IMR-90 (cell line): ENCODE data around the gene MED13. TPM values are rescaled to one million over a fixed set of nuclear protein-coding genes. Genes with fewer than 3 reads are reported as not detected.

ENCODE experiments used
- ATAC-seq: fragments of 200-7000 bp; cut with Tn5 transposase; 2 replicates; pipeline ENCODE4 v1.9.1; 2020; ENCODE audit warnings: low read depth, mild to moderate bottlenecking, moderate library complexity
- BruUV-seq: library from RNA; stranded (reverse); fragments of 400-500 nt; replicated peaks from 2 replicates; lab custom pipeline; 2021; lab: Mats Ljungman, UMichigan
- CTCF ChIA-PET: fragments of 300-600 bp; formaldehyde crosslinking; extraction: SDS; loops from one replicate; lab custom pipeline; 2021; ENCODE audit warnings: antibody characterized with exemption; lab: Yijun Ruan, JAX
- POLR2A ChIA-PET: fragments of 300-600 bp; sonication (Branson Sonifier 250); formaldehyde crosslinking; loops from one replicate; lab custom pipeline; 2022; ENCODE audit warnings: antibody characterized with exemption; ENCODE audit not compliant: unreplicated experiment; lab: Charles Lee
- DNase-seq: peaks from one replicate; pipeline ENCODE4 v3.0.0; 2013
- H2AFZ ChIP-seq: replicated peaks from 2 replicates; pipeline ENCODE3; 2013; ENCODE audit warnings: low read length, mild to moderate bottlenecking; ENCODE audit not compliant: poor library complexity
- H2AK5ac ChIP-seq: 2 replicates; pipeline ENCODE4 v1.6.1; 2013; ENCODE audit warnings: low read depth, low read length, inconsistent platforms
- H2AK9ac ChIP-seq: replicated peaks from 2 replicates; pipeline ENCODE3; 2013; ENCODE audit warnings: mild to moderate bottlenecking, low read depth, low read length, moderate library complexity; ENCODE audit not compliant: poor library complexity
- H2BK120ac ChIP-seq: 2 replicates; pipeline ENCODE4 v1.6.1; 2013; ENCODE audit warnings: low read depth, low read length, inconsistent platforms
- H2BK15ac ChIP-seq: 3 replicates; pipeline ENCODE4 v1.6.1; 2013; ENCODE audit warnings: low read depth, low read length, inconsistent platforms
- H2BK20ac ChIP-seq: 2 replicates; pipeline ENCODE4 v1.6.1; 2013; ENCODE audit warnings: low read depth, mild to moderate bottlenecking, inconsistent platforms, low read length, moderate library complexity
- H2BK5ac ChIP-seq: 2 replicates; pipeline ENCODE4 v1.6.1; 2013; ENCODE audit warnings: mild to moderate bottlenecking, low read depth, low read length, inconsistent platforms; ENCODE audit not compliant: poor library complexity, severe bottlenecking
- H3K14ac ChIP-seq: replicated peaks from 2 replicates; pipeline ENCODE4 v1.6.1; 2013; ENCODE audit warnings: low read depth, low read length, inconsistent platforms
- H3K18ac ChIP-seq: 2 replicates; pipeline ENCODE4 v1.6.1; 2013; ENCODE audit warnings: low read depth, low read length, control low read depth
- H3K23ac ChIP-seq: 2 replicates; pipeline ENCODE4 v1.6.1; 2013; ENCODE audit warnings: low read depth, low read length, inconsistent platforms
- H3K27ac ChIP-seq: 2 replicates; pipeline ENCODE4 v1.5.1; 2013; ENCODE audit warnings: mild to moderate bottlenecking, control low read depth, low read length; ENCODE audit not compliant: insufficient read depth
- H3K27me3 ChIP-seq: 2 replicates; pipeline ENCODE4 v1.6.1; 2013; ENCODE audit warnings: low read length; ENCODE audit not compliant: control insufficient read depth, insufficient read depth
- H3K36me3 ChIP-seq: 2 replicates; pipeline ENCODE4 v1.6.1; 2013; ENCODE audit warnings: low read length, mixed read lengths; ENCODE audit not compliant: control insufficient read depth, insufficient read depth
- H3K4ac ChIP-seq: 2 replicates; pipeline ENCODE4 v1.6.1; 2013; ENCODE audit warnings: low read depth, low read length, inconsistent platforms
- H3K4me1 ChIP-seq: 2 replicates; pipeline ENCODE4 v1.6.1; 2013; ENCODE audit warnings: low read length, mixed read lengths; ENCODE audit not compliant: control insufficient read depth, insufficient read depth
- H3K4me2 ChIP-seq: 2 replicates; pipeline ENCODE4 v1.6.1; 2013; ENCODE audit warnings: low read depth, mild to moderate bottlenecking, control low read depth, low read length, moderate library complexity
- H3K4me3 ChIP-seq: 2 replicates; pipeline ENCODE4 v1.5.1; 2013; ENCODE audit warnings: low read depth, mild to moderate bottlenecking, control low read depth, low read length, moderate library complexity; ENCODE audit not compliant: insufficient read depth
- H3K56ac ChIP-seq: 2 replicates; pipeline ENCODE4 v1.6.1; 2013; ENCODE audit warnings: low read length, inconsistent platforms; ENCODE audit not compliant: insufficient read depth; ENCODE audit errors: extremely low read depth
- H3K79me1 ChIP-seq, 2 experiments: 2 replicates each; pipeline ENCODE4 v1.6.1; 2013; ENCODE audit warnings: low read length in 2 of 2, inconsistent platforms in 1 of 2, low read depth in 1 of 2
- H3K9ac ChIP-seq: 2 replicates; pipeline ENCODE4 v1.6.1; 2013; ENCODE audit warnings: low read depth, low read length, control low read depth
- H3K9me1 ChIP-seq: 2 replicates; pipeline ENCODE4 v1.6.1; 2013; ENCODE audit warnings: low read length, inconsistent platforms; ENCODE audit not compliant: insufficient read depth
- H3K9me3 ChIP-seq: 2 replicates; pipeline ENCODE4 v1.6.1; 2013; ENCODE audit warnings: low read length; ENCODE audit not compliant: control insufficient read depth, insufficient read depth
- H4K20me1 ChIP-seq: 2 replicates; pipeline ENCODE4 v1.6.1; 2013; ENCODE audit warnings: low read length, inconsistent platforms; ENCODE audit not compliant: insufficient read depth
- H4K5ac ChIP-seq: 2 replicates; pipeline ENCODE4 v1.6.1; 2013; ENCODE audit warnings: mild to moderate bottlenecking, low read depth, low read length, control low read depth
- H4K8ac ChIP-seq, 2 experiments: 2 replicates each; pipeline ENCODE4 v1.6.1; 2013; ENCODE audit warnings: low read depth in 2 of 2, low read length in 2 of 2, control low read depth in 1 of 2, inconsistent platforms in 1 of 2
- H4K91ac ChIP-seq: 2 replicates; pipeline ENCODE4 v1.6.1; 2013; ENCODE audit warnings: low read depth, low read length, inconsistent platforms; ENCODE audit not compliant: insufficient read depth
- FOS ChIP-seq: fragments of 150-350 bp; IDR thresholded peaks from 2 replicates; pipeline ENCODE4 v1.6.1; 2016; ENCODE audit warnings: low read depth, low read length
- MAFK ChIP-seq: IDR thresholded peaks from 2 replicates; pipeline ENCODE4 v1.6.1; 2012; ENCODE audit warnings: low read depth, low read length, improper control_type of control experiment
- RCOR1 ChIP-seq: IDR thresholded peaks from 2 replicates; pipeline ENCODE4 v1.6.1; 2012; ENCODE audit warnings: mild to moderate bottlenecking, low read length, improper control_type of control experiment; ENCODE audit not compliant: insufficient replicate concordance
- WGBS, 2 experiments: methylation state at CpG; one replicate each; pipeline versions ENCODE4 v1.1.5 to v1.1.7; 2013; ENCODE audit warnings: missing lambda C conversion rate in 2 of 2; ENCODE audit not compliant: insufficient read length in 1 of 2; ENCODE audit errors: extremely low coverage in 2 of 2; 5-methylcytosine and 5-hydroxymethylcytosine counted together
- dilution Hi-C: fragments of 300-500 bp; cut with HindIII; formaldehyde crosslinking; loops from one replicate; pipeline ENCODE4 v1.14.3; 2018; ENCODE audit warnings: low sequenced_read_pairs; ENCODE audit not compliant: unreplicated experiment
- in situ Hi-C: fragments of 300-500 bp; cut with MboI; formaldehyde crosslinking; loops from 3 replicates; pipeline ENCODE4 v1.14.3; 2019; ENCODE audit warnings: low sequenced_read_pairs, inconsistent platforms, mixed read lengths
- intact Hi-C: fragments of 100-400 bp; cut with micrococcal nuclease; formaldehyde crosslinking; loops from 2 replicates; pipeline ENCODE4 v1.10.0; 2022
- polyA plus RNA-seq, 3 experiments: library from polyadenylated mRNA; depleted of rRNA; stranded (reverse); fragments of >200 nt; gene quantifications; 2 replicates each; pipeline ENCODE4 v1.2.3, GENCODE V29; 2012; ENCODE audit warnings: low replicate concordance in 1 of 3
- total RNA-seq: library from RNA; depleted of rRNA; stranded (reverse); fragments of >200 nt; gene quantifications from 2 replicates; pipeline ENCODE4 v1.2.3, GENCODE V29; 2012

The MED13 gene
- total and polyA plus RNA-seq, 2 of the 4 experiments (the other 2 are of a cell fraction), result 9.7 to 67.2 TPM

DNA sequence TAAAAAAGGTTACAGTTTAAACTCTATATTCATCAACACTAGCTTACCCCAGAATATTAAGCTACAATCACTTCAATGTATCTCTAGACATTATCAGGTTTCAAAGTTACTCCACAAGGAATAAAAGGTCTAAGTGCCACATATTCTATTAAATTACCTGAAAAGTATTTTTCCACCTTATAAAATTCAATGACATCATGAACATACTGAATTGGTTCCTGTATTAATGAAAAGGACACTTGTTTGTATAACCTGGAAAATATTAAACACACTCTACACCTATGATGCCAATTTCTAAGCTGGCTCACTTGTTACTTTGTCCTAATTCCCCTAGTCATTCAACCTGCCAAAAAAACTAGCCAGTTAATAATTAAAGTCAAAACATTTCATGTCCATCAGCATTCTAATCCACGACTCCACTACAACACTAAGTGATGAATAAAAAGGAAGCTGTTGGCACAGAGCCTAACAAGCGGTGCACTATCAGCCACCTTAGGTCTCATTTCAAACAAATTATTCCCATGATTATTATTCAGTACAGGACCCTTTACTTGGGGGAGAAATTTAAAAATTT lies 12.2 kb downstream of the MED13 start:
- H3K9me3 ChIP-seq, result no peaks in the 10 kb centered on the region
- no peak overlapping the region for H4K91ac ChIP-seq
- no peak overlapping the region for H3K18ac ChIP-seq
- H3K79me1 ChIP-seq, result peaks cover 5 to 39% of the 10 kb centered on the region in 2 experiments
- H4K5ac ChIP-seq, result no peak overlapping the region
- no peak overlapping the region for H3K23ac ChIP-seq
- no peak for TF ChIP-seq MAFK
- TF ChIP-seq RCOR1, result no peak
- no peak for TF ChIP-seq FOS
- H3K9me1 ChIP-seq, result peaks cover 3% of the 10 kb centered on the region; the same call in 1 of the 2 replicates
- H2AK5ac ChIP-seq, result no peak overlapping the region
- peaks cover 23% of the 10 kb centered on the region for H3K36me3 ChIP-seq
- in situ Hi-C loops (loop anchor here (25.0 kb wide), 1 partner anchor 416 kb away; no protein-coding TSS in a partner anchor), intact Hi-C loops (loop anchor here (5.0 kb wide), 1 partner anchor 66 kb away; no protein-coding TSS in a partner anchor), dilution Hi-C loops (no loop called here)
- H3K4me3 ChIP-seq, result no peak overlapping the region
- peaks cover 50% of the 10 kb centered on the region for H4K20me1 ChIP-seq
- H3K4me1 ChIP-seq, result peaks cover 2% of the 10 kb centered on the region; the same call in 1 of the 2 replicates
- no peak overlapping the region for H3K9ac ChIP-seq
- H3K27ac ChIP-seq, result no peak overlapping the region
- no peak for ATAC-seq
- no CpG with 5 or more reads among the region's 2 CpGs for WGBS, 2 experiments
- no TSS peak for BruUV-seq
- DNase-seq, result no peak
- no peak overlapping the region for H2BK20ac ChIP-seq
- H3K14ac ChIP-seq, result no peak overlapping the region
- no peak overlapping the region for H2BK5ac ChIP-seq
- ChIA-PET POLR2A (no interaction called here), CTCF (no interaction called here)
- H2BK120ac ChIP-seq, result no peak overlapping the region
- H3K4me2 ChIP-seq, result no peak overlapping the region
- no peak overlapping the region for H3K56ac ChIP-seq
- no peak overlapping the region for H4K8ac ChIP-seq
- H3K4ac ChIP-seq, result no peak overlapping the region
- no peak overlapping the region for H2AFZ ChIP-seq
- no peak overlapping the region for H2BK15ac ChIP-seq
- no peaks in the 10 kb centered on the region for H3K27me3 ChIP-seq
- H2AK9ac ChIP-seq, result no peak overlapping the region
